SK-N-SH (cell line): ENCODE measurements around the gene XXYLT1.

ENCODE experiments used
- MEF2A ChIP-seq: IDR thresholded peaks from 2 replicates; pipeline ENCODE4 v1.4.0; 2012; ENCODE audit warnings: low read depth, borderline replicate concordance
- MXI1 ChIP-seq: IDR thresholded peaks from 2 replicates; pipeline ENCODE4 v1.6.1; 2012; ENCODE audit warnings: mild to moderate bottlenecking, low read depth, low read length, improper control_type of control experiment
- NRF1 ChIP-seq: IDR thresholded peaks from 2 replicates; pipeline ENCODE4 v1.6.1; 2012; ENCODE audit warnings: low read depth, mild to moderate bottlenecking, low read length
- POLR2AphosphoS5 ChIP-seq: IDR thresholded peaks from 2 replicates; pipeline ENCODE4 v1.6.1; 2012; ENCODE audit warnings: low read depth, low read length
- RAD21 ChIP-seq: IDR thresholded peaks from 2 replicates; pipeline ENCODE4 v1.6.1; 2012; ENCODE audit warnings: mild to moderate bottlenecking, low read length
- RCOR1 ChIP-seq: fragments of 150-350 bp; IDR thresholded peaks from 2 replicates; pipeline ENCODE4 v1.6.1; 2017; ENCODE audit warnings: antibody characterized with exemption, low read length
- TF ChIP-seq, protein P1 (sequence below): fragments of 200-600 bp; sonication (generic); IDR thresholded peaks from 2 replicates; pipeline ENCODE4 v1.6.1; 2017; ENCODE audit warnings: antibody characterized with exemption, mild to moderate bottlenecking, moderate library complexity

DNA sequence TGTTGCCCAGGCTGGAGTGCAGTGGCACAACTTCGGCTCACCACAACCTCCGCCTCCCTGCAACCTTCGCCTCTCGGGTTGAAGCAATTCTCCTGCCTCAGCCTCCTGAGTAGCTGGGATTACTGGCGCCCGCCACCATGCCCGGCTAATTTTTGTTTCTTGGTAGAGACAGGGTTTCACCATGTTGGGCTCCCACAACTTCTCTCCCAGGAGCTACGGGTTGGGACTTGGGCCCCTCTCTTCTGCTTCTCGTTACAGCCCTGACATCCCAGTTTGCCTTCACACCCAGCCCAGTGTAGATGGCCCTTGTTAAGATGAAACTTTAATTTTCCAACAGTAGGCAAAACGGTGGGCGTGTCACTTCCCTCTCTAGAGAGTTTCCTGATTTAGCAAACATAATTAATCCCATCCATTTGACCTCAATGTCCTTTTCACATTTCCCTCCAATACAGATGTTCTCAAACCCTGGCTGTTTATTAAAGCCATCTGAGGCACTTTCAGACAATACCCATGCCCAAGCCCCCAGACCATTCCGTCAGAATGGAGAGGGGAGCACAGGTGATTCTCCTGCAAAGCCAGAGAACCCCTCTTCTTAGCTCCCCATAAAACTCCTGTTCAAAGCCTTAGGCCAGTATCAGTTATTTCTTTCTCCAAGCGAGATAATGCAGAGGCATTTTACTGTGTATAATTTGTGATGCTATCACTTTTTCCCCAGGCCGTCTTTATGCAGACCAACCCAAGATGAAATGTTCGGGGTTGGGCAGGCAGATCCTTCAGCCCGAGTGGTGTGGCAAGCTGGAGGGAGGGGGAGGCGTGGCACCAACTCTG lies 245.7 kb downstream of the XXYLT1 start:
- TF ChIP-seq RAD21: 0 out of 2 replicates have a peak, but pooled peaks have one; percentile 2
- TF ChIP-seq, protein P1, sequence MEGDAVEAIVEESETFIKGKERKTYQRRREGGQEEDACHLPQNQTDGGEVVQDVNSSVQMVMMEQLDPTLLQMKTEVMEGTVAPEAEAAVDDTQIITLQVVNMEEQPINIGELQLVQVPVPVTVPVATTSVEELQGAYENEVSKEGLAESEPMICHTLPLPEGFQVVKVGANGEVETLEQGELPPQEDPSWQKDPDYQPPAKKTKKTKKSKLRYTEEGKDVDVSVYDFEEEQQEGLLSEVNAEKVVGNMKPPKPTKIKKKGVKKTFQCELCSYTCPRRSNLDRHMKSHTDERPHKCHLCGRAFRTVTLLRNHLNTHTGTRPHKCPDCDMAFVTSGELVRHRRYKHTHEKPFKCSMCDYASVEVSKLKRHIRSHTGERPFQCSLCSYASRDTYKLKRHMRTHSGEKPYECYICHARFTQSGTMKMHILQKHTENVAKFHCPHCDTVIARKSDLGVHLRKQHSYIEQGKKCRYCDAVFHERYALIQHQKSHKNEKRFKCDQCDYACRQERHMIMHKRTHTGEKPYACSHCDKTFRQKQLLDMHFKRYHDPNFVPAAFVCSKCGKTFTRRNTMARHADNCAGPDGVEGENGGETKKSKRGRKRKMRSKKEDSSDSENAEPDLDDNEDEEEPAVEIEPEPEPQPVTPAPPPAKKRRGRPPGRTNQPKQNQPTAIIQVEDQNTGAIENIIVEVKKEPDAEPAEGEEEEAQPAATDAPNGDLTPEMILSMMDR: no peak
- TF ChIP-seq POLR2AphosphoS5: no peak
- TF ChIP-seq MEF2A: no peak
- TF ChIP-seq NRF1: no peak
- peak; percentile 61; the same call in 1 of the 2 replicates for TF ChIP-seq RCOR1
- TF ChIP-seq MXI1: no peak; the same call in 1 of the 2 replicates
